Stimulated activated memory B cell treated with anti-CD40 and anti-IgM and Interleukin-4, amounts not matched to agents 10 μg/mL and 1 μg/mL and 100 μg/mL, for 72 hours (primary cell): ENCODE measurements around the gene PLK4.
"Not testable (repeated sequence)": the region's sequence is repeated elsewhere in the genome, so short reads cannot be mapped to it uniquely, and the experiment has no call there.

Experiments
- ATAC-seq: fragments of 150-1000 bp; cut with Tn5 transposase; 2 replicates; pipeline ENCODE4 v1.10.0; 2021
- H3K27ac Mint-ChIP-seq: one replicate; pipeline ENCODE4 v1.8.0; 2022; ENCODE audit warnings: mild to moderate bottlenecking, mixed read lengths
- H3K27me3 Mint-ChIP-seq: one replicate; pipeline ENCODE4 v1.8.0; 2022; ENCODE audit warnings: mixed read lengths
- H3K36me3 Mint-ChIP-seq: one replicate; pipeline ENCODE4 v1.8.0; 2022; ENCODE audit warnings: mixed read lengths
- H3K4me1 Mint-ChIP-seq: one replicate; pipeline ENCODE4 v1.8.0; 2022; ENCODE audit warnings: mixed read lengths
- H3K4me3 Mint-ChIP-seq: one replicate; pipeline ENCODE4 v1.8.0; 2022; ENCODE audit warnings: mild to moderate bottlenecking, moderate library complexity, mixed read lengths
- H3K9me3 Mint-ChIP-seq: one replicate; pipeline ENCODE4 v1.8.0; 2022; ENCODE audit warnings: mixed read lengths

The PLK4 gene

DNA sequence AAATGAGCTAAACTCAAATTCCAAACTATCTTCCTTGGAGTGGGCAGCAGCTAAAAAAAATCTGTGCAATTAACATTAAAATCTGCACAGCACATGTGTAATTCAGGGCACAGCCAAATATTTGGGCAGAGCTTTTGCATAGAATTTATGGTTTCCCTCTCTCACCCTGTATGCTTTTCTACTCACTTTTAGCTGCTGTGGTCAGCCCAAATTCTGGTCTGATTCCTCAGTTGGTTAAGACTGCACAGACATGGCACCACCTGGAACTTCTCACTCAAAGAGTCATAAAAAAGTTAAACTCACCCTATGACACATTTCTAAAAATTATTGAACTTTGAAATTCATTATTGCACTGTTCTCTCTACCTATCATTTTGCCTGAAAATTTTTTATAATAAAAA, 4.9 kb upstream of the PLK4 start:
- H3K9me3 Mint-ChIP-seq, result no peaks in the 10 kb centered on the region
- no peaks in the 10 kb centered on the region for H3K27me3 Mint-ChIP-seq
- H3K27ac Mint-ChIP-seq, result no peak overlapping the region
- peaks cover 12% of the 10 kb centered on the region for H3K36me3 Mint-ChIP-seq
- peaks cover 6% of the 10 kb centered on the region for H3K4me1 Mint-ChIP-seq
- ATAC-seq, result no peak
- no peak overlapping the region for H3K4me3 Mint-ChIP-seq

DNA sequence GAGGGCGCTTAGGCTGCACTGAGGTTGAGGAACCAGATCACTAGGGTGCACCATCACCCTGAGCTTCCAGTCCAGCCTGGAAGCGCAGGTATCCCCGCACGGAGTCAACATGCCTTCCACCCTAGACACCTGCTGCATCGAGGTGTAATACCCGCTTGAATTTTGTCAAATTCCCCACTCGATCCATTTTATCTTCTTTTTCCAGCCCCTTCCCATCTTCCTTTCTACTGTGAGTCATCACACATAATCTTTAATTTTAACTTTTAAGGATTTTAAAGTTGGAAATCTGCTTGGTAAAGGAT, 821 bp downstream of the PLK4 start:
- peak overlapping the region; percentile 98 for H3K4me3 Mint-ChIP-seq
- peak overlapping the region; percentile 95 for H3K27ac Mint-ChIP-seq
- ATAC-seq, result peak; percentile 14
- peaks cover 12% of the 10 kb centered on the region for H3K36me3 Mint-ChIP-seq
- H3K9me3 Mint-ChIP-seq, result no peaks in the 10 kb centered on the region
- no peaks in the 10 kb centered on the region for H3K27me3 Mint-ChIP-seq
- H3K4me1 Mint-ChIP-seq, result peaks cover 17% of the 10 kb centered on the region

DNA sequence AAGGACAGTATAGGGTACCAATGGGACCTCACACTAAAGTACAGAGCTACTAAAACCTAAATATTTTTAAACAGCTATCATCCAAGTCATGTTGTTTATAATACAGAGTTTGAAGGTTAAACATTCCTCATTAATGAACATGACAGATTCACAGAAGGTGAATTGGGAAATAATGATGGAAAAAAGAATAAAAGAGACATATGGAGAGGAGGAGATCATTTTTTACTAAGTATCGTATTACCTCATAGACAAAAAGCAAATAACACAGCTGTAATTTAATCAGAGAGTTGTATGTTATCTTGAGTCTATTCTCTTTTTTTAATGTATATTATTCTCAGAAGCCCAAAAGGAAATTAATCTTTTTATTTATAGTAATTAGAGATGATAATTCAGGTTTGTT, 7.9 kb downstream of the PLK4 start:
- Mint-ChIP-seq H3K27me3 (no peaks in the 10 kb centered on the region), H3K4me3 (no peak overlapping the region), H3K9me3 (no peaks in the 10 kb centered on the region), H3K36me3 (peaks cover 20% of the 10 kb centered on the region), H3K4me1 (no peaks in the 10 kb centered on the region), H3K27ac (no peak overlapping the region)
- no peak for ATAC-seq

DNA sequence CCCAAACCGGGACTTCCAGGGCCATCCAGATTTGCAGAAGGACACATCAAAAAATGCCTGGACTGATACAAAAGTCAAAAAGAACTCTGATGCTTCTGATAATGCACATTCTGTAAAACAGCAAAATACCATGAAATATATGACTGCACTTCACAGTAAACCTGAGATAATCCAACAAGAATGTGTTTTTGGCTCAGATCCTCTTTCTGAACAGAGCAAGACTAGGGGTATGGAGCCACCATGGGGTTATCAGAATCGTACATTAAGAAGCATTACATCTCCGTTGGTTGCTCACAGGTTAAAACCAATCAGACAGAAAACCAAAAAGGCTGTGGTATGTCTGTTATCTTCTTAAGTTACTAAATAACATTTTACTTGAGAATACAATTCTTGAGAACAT, 9.2 kb downstream of the PLK4 start:
- no peak overlapping the region for H3K4me3 Mint-ChIP-seq
- ATAC-seq, result no peak
- H3K9me3 Mint-ChIP-seq, result no peaks in the 10 kb centered on the region
- no peaks in the 10 kb centered on the region for H3K4me1 Mint-ChIP-seq
- H3K27me3 Mint-ChIP-seq, result no peaks in the 10 kb centered on the region
- no peak overlapping the region for H3K27ac Mint-ChIP-seq
- H3K36me3 Mint-ChIP-seq, result peaks cover 26% of the 10 kb centered on the region

DNA sequence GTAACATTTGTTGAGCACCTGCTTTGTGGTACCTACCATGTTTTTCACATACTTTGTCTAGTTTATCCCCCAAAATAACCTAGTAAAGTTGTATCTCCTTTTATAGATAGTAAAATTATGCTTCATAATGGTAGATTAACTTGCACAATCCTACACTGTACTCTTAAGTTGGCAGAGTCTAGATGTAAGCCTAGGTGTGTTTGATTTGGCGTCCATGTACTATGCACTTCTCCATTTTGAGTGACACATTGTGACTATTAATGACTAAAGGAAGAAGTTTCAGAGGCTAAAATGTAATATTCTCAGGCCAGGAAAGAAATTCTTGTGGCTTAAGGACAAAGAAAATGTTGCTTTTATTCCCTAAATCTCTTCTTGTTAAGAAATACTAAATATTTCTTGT, 15.4 kb downstream of the PLK4 start:
- no peak overlapping the region for H3K4me3 Mint-ChIP-seq
- H3K4me1 Mint-ChIP-seq, result no peaks in the 10 kb centered on the region
- no peak overlapping the region for H3K27ac Mint-ChIP-seq
- no peak for ATAC-seq
- H3K27me3 Mint-ChIP-seq, result no peaks in the 10 kb centered on the region
- peaks cover 6% of the 10 kb centered on the region for H3K36me3 Mint-ChIP-seq
- peaks cover 5% of the 10 kb centered on the region for H3K9me3 Mint-ChIP-seq

DNA sequence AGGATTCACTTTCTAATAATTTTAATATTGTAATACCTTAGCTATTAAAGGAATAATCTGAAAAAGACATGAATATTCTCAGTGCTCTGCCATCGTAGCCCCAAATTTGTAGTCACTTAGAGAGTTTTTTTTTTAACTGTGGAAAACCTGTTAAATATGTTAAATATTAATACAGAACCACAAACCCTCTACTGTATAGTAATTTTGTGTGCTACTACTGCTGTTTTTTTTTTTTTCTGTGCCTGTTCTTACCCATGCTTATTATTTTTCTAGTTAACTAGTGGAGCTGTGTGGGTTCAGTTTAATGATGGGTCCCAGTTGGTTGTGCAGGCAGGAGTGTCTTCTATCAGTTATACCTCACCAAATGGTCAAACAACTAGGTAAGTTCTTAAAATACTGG, 15.8 kb downstream of the PLK4 start:
- Mint-ChIP-seq H3K4me3 (no peak overlapping the region), H3K27me3 (no peaks in the 10 kb centered on the region), H3K9me3 (peaks cover 5% of the 10 kb centered on the region), H3K4me1 (no peaks in the 10 kb centered on the region), H3K27ac (no peak overlapping the region), H3K36me3 (peaks cover 6% of the 10 kb centered on the region)
- ATAC-seq, result no peak

DNA sequence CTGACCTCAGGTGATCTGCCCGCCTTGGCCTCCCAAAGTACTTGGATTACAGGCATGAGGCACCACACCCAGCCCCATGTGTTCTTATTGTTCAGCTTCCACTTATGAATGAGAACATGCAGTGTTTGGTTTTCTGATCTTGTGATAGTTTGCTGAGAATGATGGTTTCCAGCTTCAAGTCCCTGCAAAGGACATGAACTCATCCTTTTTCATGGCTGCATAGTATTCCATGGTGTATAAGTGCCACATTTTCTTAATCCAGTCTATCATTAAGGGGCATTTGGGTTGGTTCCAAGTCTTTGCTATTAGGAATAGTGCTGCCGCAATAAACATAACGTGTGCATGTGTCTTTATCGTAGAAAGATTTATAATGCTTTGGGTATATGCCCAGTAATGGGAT, 19.0 kb downstream of the PLK4 start:
- H3K9me3 Mint-ChIP-seq, result peaks cover 12% of the 10 kb centered on the region
- not testable (repeated sequence) for H3K36me3 Mint-ChIP-seq, ATAC-seq, H3K27me3 Mint-ChIP-seq, H3K4me1 Mint-ChIP-seq, H3K27ac Mint-ChIP-seq, H3K4me3 Mint-ChIP-seq

DNA sequence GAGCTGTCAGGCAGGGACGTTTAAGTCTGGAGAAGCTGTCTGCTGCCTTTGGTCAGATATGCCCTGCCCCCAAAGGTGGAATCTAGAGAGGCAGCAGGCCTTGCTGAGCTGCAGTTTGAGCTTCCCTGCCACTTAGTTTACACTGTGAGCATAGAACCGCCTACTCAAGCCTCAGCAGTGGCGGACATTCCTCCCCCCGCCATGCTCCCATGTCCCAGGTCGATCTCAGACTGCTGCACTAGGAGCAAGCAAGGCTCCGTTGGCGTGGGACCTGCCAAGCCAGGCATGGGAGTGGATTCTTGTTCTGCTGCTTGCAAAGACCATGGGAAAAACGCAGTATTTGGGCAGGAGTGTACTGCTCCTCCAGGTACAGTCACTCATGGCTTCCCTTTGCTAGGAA, 24.3 kb downstream of the PLK4 start:
- Mint-ChIP-seq H3K27ac (no peak overlapping the region), H3K27me3 (no peaks in the 10 kb centered on the region), H3K4me1 (no peaks in the 10 kb centered on the region), H3K4me3 (no peak overlapping the region), H3K9me3 (peaks cover 12% of the 10 kb centered on the region), H3K36me3 (peaks cover 10% of the 10 kb centered on the region)
- ATAC-seq, result no peak

DNA sequence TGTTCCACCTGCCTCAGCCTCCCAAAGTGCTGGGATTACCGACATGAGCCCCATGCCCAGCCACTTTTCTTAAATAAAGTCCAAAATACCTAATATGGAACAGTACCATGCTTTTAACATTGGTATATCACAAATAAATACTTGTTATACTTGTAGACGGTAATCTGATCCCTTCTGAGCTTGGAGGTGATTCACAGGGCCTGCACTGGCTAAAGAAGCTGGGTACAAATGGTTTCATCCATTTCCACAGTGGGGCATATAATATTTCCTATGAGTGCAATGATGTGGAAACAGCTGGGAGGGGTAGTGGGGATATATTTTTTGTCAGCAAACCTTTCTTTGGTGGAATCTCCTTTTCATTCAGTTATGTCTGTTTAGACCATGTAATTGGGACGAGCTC, 35.8 kb downstream of the PLK4 start:
- Mint-ChIP-seq H3K4me1 (no peaks in the 10 kb centered on the region), H3K4me3 (no peak overlapping the region), H3K36me3 (peaks cover 18% of the 10 kb centered on the region), H3K27ac (no peak overlapping the region), H3K27me3 (no peaks in the 10 kb centered on the region), H3K9me3 (no peaks in the 10 kb centered on the region)
- no peak for ATAC-seq

DNA sequence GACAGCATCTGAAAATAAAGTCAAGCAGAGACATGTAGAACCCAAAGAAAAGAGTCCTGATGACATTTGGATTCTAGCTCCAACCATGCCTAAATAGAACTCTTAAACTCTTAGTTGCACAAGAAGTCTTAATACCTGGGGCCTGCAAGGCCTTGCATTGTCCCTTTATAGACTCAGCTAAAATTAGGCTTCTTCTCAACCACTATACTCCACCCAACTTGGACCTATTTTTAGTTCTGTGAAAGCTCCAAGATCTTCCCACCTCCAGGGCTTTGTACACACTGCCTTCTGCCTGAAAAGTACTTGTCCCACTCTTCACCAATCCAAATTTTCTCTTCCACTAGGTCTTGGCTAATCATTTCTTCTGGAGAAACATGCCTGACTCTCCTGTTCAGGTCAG, 36.5 kb downstream of the PLK4 start:
- Mint-ChIP-seq H3K4me1 (no peaks in the 10 kb centered on the region), H3K36me3 (peaks cover 18% of the 10 kb centered on the region), H3K4me3 (no peak overlapping the region), H3K27ac (no peak overlapping the region), H3K9me3 (no peaks in the 10 kb centered on the region), H3K27me3 (no peaks in the 10 kb centered on the region)
- no peak for ATAC-seq

DNA sequence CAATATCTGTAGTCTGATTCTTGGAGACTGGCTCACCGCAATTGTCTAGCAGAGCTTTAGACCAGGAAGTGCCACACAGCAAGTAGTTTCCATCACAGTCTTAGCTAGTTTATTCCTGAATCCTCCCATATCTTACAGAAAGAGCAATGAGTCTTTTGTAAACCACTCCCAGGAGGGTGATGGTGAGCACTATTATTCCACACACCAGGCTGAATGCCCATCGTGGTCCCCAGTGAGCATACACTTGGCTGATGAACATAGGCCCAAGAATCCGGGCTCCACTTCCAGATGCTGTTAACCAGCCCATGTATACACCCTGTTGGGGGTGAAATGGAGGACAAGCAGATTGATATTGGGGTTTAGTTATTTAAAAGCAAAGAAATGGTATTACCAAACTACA, 39.8 kb downstream of the PLK4 start:
- H3K4me1 Mint-ChIP-seq, result no peaks in the 10 kb centered on the region
- H3K36me3 Mint-ChIP-seq, result peaks cover 42% of the 10 kb centered on the region
- H3K9me3 Mint-ChIP-seq, result no peaks in the 10 kb centered on the region
- no peak for ATAC-seq
- H3K27me3 Mint-ChIP-seq, result no peaks in the 10 kb centered on the region
- no peak overlapping the region for H3K27ac Mint-ChIP-seq
- H3K4me3 Mint-ChIP-seq, result no peak overlapping the region

DNA sequence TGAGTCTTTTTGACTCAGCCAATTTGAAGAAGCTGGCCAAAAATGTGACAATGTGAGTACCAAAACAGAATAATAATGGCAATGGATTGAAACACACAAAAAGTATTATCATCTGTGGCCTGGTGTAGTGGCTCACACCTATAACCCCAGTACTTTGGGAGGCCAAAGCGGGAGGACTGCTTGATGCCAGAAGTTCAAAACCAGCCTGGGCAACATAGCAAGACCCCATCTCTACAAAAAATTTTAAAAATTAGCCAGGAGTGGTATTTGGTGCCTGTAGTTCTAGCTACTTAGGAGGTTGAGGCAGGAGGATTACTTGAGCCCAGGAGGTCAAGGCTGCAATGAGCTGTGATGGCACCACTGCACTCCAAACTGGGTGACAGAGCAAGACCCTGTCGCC, 41.5 kb downstream of the PLK4 start:
- H3K27me3 Mint-ChIP-seq, result no peaks in the 10 kb centered on the region
- H3K4me3 Mint-ChIP-seq, result no peak overlapping the region
- peaks cover 4% of the 10 kb centered on the region for H3K9me3 Mint-ChIP-seq
- H3K36me3 Mint-ChIP-seq, result peaks cover 55% of the 10 kb centered on the region
- no peak for ATAC-seq
- no peak overlapping the region for H3K27ac Mint-ChIP-seq
- no peaks in the 10 kb centered on the region for H3K4me1 Mint-ChIP-seq

DNA sequence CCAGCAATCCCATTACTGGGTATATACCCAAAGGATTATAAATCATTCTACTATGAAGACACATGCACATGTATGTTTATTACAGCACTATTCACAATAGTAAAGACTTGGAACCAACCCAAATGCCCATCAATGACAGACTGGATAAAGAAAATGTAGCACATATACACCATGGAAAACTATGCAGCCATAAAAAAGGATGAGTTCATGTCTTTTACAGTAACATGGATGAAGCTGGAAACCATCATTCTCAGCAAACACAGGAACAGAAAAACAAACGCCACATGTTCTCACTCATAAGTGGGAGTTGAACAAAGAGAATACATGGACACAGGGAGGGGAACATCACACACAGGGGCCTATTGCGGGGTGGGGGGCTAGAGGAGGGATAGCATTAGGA, 45.0 kb downstream of the PLK4 start:
- not testable (repeated sequence) for H3K27ac Mint-ChIP-seq, H3K27me3 Mint-ChIP-seq, H3K4me3 Mint-ChIP-seq, H3K9me3 Mint-ChIP-seq, ATAC-seq, H3K4me1 Mint-ChIP-seq
- peaks cover 62% of the 10 kb centered on the region for H3K36me3 Mint-ChIP-seq

DNA sequence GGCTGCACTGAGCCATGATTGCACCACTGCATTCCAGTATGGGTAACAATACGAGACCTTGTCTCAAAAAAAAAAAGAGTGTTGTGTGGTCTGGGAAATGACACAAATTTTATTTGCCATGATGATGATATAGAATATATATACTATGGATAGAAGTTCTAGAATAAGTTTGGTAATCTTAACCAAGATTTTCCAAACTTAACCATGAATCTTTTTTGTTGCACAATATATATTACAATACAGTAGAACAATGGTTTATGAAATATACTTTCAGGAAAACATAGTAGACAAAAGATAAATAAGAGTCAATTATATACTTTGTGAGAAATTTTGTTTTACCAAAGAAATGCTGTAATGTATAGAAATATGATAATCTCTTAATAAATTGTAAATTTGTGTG, 49.5 kb downstream of the PLK4 start:
- Mint-ChIP-seq H3K36me3 (peaks cover 42% of the 10 kb centered on the region), H3K4me1 (no peaks in the 10 kb centered on the region), H3K27me3 (no peaks in the 10 kb centered on the region), H3K4me3 (no peak overlapping the region), H3K27ac (no peak overlapping the region), H3K9me3 (peaks cover 4% of the 10 kb centered on the region)
- ATAC-seq, result no peak

DNA sequence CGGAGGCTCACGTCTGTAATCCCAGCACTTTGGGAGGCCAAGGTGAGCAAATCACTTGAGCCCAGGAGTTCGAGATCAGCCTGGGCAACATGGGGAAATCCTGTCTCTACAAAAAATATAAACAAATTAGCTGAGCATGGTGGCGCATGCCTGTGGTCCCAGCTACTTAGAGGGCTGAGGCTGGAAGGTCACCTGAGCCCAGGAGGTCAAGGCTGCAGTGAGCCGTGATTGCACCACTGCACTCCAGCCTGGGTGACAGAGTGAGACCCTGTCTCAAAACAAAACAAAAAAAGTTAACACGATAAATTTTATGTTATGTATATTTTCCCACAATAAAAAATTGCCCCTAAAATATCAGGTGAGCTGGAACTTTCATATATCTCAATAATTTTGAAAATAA, 51.1 kb downstream of the PLK4 start:
- peaks cover 30% of the 10 kb centered on the region for H3K36me3 Mint-ChIP-seq
- not testable (repeated sequence) for H3K4me3 Mint-ChIP-seq, H3K27ac Mint-ChIP-seq, ATAC-seq, H3K9me3 Mint-ChIP-seq, H3K4me1 Mint-ChIP-seq, H3K27me3 Mint-ChIP-seq

DNA sequence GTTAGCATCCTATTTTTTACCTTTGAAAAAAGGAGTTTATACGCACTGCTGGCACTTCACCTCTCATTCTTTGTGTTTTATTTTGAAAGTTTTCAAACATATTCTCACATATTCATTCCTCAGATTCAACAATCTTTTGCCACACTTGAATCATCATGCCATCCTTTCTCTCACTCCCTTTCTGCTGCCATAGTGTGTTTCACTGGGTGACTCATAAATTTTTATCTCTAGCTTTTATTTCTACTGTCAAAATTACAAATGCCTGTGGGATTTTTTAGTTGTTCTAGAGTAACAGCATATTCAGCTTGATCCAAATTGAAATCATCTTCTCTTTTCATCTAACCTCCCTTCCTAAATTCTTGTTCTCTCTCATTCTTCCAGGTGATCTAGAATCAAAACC, 56.3 kb downstream of the PLK4 start:
- no peaks in the 10 kb centered on the region for H3K9me3 Mint-ChIP-seq
- no peaks in the 10 kb centered on the region for H3K4me1 Mint-ChIP-seq
- H3K27ac Mint-ChIP-seq, result peak overlapping the region; percentile 18
- H3K4me3 Mint-ChIP-seq, result no peak overlapping the region
- ATAC-seq, result no peak
- no peaks in the 10 kb centered on the region for H3K27me3 Mint-ChIP-seq
- peaks cover 14% of the 10 kb centered on the region for H3K36me3 Mint-ChIP-seq
